GM04504 (cell line): ENCODE measurements around the gene SYPL1.

Source experiments
- DNase-seq: peaks from one replicate; pipeline ENCODE4 v3.0.0-alpha.2; 2012; ENCODE audit warnings: low read depth

Gene SYPL1

GRCh38 chr7:106092204-106092603 lies 19.9 kb downstream of the SYPL1 start:
- DNase-seq: no peak

- DNase-seq: no peak
Measured at GRCh38 chr7:106089647-106090046, 22.5 kb downstream of the SYPL1 start.

- no peak for DNase-seq
Measured at GRCh38 chr7:106088014-106088413, 24.1 kb downstream of the SYPL1 start.

GRCh38 chr7:106086062-106086461 lies 26.1 kb downstream of the SYPL1 start:
- no peak for DNase-seq

- DNase-seq: no peak
Measured at GRCh38 chr7:106085015-106085414, 27.1 kb downstream of the SYPL1 start.

- DNase-seq: no peak
Measured at GRCh38 chr7:106083717-106084116, 28.4 kb downstream of the SYPL1 start.

GRCh38 chr7:106082087-106082854 lies 29.8 kb downstream of the SYPL1 start:
- no peak for DNase-seq

GRCh38 chr7:106080300-106080987 lies 31.7 kb downstream of the SYPL1 start:
- DNase-seq: no peak

GRCh38 chr7:106076537-106076936 lies 35.6 kb downstream of the SYPL1 start:
- DNase-seq: no peak

- no peak for DNase-seq
Measured at GRCh38 chr7:106075937-106076336, 36.2 kb downstream of the SYPL1 start.

- DNase-seq: no peak
Measured at GRCh38 chr7:106074257-106074656, 37.9 kb downstream of the SYPL1 start.

- DNase-seq: no peak
Measured at GRCh38 chr7:106073701-106074100, 38.4 kb downstream of the SYPL1 start.

GRCh38 chr7:106072715-106073091 lies 39.4 kb downstream of the SYPL1 start:
- DNase-seq: no peak

GRCh38 chr7:106071999-106072714 lies 40.0 kb downstream of the SYPL1 start:
- no peak for DNase-seq

GRCh38 chr7:106071356-106071998 lies 40.6 kb downstream of the SYPL1 start:
- DNase-seq: no peak

- DNase-seq: no peak
Measured at GRCh38 chr7:106070567-106071254, 41.4 kb downstream of the SYPL1 start.

- DNase-seq: no peak
Measured at GRCh38 chr7:106070201-106070551, 41.9 kb downstream of the SYPL1 start.

- DNase-seq: no peak
Measured at GRCh38 chr7:106069471-106070200, 42.5 kb downstream of the SYPL1 start.

- peak; percentile 53 for DNase-seq
Measured at GRCh38 chr7:106068986-106069385, 43.1 kb downstream of the SYPL1 start.

GRCh38 chr7:106068538-106068961 lies 43.6 kb downstream of the SYPL1 start:
- DNase-seq: no peak

GRCh38 chr7:106067678-106068077 lies 44.4 kb downstream of the SYPL1 start:
- DNase-seq: no peak
